HG03039 (cell line): ENCODE measurements around the gene MTHFD1L.
"Not testable (repeated sequence)": the region's sequence is repeated elsewhere in the genome, so short reads cannot be mapped to it uniquely, and the experiment has no call there.

Experiments
- ATAC-seq: cut with Tn5 transposase; IDR thresholded peaks from one replicate; pipeline ENCODE4 v1.9.1; 2021; ENCODE audit warnings: mild to moderate bottlenecking, moderate library complexity; ENCODE audit not compliant: unreplicated experiment

Gene MTHFD1L

DNA sequence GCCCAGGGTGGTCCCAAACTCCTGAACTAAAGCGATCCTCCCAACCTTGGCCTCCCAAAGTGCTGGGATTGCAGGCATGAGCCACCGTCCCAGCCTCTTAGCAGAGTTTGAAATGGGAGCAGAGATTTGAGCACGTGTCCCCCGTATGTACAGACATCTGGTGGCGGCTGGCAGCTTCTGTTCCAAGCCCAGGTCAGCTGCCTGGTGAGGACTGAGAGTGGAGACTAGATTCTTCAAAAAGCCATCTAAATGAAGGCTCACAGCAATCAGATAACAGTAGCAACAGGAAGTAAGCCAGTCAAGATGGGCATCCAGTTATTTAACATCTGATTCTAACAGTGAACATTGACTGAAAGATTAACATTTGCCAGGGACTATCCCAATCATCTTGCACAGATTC lies 246.2 kb downstream of the MTHFD1L start:
- ATAC-seq, result no peak

DNA sequence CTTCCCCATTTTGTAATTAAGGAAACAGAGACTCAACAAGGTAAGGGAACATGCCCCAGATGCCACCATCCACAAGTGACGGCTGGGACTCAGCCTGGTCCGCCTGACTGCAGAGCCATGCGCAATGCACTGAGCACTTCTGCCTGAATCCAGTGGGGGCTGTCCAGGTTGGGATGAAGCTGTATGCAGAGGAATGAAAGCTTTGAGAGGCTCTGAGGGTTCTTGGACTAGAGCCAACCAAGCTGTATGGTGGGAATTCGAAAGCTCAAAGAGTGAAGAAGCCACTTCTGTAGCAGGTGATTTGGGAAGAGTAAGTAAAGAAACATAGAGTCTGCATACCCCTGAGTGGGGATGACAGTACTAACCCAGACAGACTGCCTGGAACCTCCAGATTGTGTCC lies 246.6 kb downstream of the MTHFD1L start:
- no peak for ATAC-seq

DNA sequence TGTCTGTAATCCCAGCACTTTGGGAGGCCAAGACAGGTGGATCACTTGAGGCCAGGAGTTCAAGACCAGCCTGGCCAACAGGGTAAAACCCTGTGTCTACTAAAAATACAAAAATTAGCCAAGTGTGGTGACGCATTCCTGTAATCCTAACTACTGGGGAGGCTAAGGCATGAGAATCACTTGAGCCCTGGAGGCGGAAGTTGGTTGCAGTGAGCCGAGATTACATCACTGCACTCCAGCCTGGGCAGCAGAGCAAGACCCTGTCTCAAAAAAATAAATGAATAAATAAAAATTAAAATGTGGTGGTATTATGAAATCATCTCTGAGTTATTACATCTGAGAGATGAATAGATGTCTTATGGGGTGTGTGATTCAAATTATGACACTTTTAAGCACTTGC lies 247.4 kb downstream of the MTHFD1L start:
- not testable (repeated sequence) for ATAC-seq

DNA sequence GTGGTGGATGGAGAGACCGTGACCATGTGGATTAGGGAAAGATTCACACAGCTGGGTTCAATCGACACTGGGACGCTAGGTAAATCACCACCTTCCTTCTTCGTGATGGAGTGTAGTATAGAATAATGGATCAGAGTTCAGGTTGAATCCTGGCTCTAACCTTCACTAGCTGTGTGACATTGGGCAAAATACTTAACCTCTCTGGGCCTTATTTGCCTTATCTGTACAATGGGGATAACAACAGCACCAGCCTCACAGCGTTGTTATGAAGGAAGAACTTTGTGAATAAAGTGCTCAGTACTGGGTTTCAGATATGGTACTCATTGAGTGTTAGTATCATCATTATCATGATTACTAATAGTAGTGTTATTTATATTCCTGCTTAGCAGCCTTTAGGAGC lies 248.1 kb downstream of the MTHFD1L start:
- ATAC-seq, result no peak

DNA sequence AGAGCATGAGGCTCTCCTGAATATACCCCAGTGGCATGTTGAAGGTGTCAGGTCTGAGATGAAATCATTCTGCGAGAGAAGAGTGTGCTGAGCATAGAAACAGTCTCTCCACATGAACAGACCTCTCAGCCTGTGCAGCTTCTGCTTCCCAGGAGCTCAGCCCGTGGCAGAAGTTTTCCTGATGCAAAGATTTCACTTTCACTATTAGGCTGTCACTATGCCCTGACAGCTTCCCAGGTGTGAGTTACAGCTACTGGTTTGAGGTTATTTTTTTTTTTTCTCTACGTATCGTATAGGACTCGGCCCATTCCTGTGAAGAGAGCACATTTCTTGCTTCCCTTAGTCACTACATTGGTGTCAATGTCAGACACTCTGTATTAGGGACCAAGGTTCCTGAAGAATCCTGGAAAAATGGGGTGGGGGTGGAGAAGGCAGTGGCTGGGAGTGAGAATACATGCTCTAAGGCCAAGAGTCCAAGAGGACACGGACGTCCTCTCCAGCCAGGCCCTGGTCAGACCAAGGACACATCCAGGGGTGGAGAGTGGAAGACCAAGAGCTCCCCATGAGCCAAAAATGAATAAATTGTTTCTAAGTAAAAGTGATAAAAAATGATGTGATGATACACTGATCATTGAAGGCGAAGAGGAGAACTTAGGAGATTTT lies 253.1 kb downstream of the MTHFD1L start:
- ATAC-seq, result no peak

DNA sequence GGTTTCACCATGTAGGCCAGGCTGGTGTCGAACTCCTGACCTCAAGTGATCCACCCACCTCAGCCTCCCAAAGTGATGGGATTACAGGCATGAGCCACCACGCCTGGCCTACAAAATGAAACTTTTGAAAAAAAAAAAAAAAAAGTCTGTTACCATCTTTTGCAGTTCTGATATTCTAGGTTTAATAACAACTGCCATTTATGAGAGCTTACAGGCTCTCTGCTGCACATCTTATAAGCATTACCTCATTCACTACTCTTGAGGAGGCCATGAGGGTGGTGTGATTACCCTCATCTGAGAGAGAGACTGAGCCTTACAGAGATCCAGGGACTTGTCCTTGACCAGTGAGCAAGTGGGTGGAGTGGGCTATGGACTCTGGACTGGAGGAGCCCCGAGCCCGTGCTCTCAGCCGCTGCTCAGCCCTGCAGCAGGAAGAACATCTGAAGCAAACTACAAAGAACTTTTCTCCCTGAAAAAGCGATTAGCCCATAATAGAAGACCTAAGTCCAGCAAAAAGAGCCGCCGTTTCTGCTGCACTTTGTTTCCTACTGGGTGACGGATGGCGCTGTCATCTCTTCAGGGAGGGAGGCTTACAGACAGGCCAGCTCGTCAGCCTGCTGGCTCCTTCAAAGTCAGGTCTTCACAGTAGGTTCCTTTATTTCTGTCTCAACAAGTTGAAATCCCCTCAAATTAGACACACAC lies 254.5 kb downstream of the MTHFD1L start:
- ATAC-seq, result no peak

DNA sequence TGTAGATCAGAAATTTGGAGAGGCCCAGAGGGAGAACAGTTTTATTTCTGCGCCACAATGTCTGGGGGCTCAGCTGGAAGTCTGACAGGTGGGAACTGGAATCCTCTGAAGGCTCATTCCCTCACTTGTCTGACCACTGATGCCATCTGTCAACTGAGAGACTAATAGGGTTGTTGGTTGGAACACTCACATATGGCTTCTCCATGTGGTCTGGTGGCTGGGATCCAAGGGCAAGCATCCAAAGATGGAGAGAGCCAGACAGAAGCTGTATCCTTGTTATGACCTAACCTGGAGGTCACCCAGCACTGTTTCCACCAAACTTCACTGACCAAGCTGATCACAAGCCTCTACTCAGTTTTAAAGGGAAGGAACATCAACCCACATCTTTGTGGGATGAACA lies 256.4 kb downstream of the MTHFD1L start:
- no peak for ATAC-seq

DNA sequence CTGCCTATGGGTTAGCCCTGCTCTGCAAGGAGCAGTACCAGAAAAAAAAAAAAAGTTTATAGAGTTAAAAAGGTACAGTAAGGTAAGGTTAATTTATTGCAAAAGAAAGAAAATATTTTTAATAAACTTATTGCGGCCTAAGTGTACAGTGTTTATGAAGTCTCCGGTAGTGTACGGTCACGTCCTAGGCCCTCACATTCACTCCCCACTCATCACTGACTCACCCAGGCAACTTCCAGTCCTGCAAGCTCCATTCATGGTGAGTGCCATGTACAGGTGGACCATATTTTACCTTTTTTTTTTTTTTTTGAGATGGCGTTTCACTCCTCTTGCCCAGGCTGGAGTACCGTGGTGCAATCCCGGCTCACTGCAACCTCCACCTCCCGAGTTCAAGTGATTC lies 258.1 kb downstream of the MTHFD1L start:
- ATAC-seq, result not testable (repeated sequence)

DNA sequence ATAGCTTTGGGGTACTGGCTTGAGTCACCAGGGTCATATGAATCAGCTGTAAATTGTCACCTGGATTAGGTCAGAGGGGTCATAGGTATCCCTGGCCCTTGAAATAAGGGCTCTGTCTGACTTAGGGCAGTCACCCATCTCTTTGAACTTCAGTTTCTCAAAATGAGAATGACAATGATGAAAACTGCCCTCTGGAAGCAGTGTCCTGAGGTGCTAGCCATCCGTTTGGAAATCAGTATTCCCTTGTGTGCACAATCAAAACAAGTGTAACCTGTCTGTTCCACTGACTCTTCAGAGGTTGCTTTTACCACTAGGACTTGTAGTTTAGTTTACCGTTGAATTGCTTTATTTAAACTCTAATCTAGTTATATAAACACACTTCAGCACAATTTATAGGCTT lies 259.7 kb downstream of the MTHFD1L start:
- not testable (repeated sequence) for ATAC-seq

DNA sequence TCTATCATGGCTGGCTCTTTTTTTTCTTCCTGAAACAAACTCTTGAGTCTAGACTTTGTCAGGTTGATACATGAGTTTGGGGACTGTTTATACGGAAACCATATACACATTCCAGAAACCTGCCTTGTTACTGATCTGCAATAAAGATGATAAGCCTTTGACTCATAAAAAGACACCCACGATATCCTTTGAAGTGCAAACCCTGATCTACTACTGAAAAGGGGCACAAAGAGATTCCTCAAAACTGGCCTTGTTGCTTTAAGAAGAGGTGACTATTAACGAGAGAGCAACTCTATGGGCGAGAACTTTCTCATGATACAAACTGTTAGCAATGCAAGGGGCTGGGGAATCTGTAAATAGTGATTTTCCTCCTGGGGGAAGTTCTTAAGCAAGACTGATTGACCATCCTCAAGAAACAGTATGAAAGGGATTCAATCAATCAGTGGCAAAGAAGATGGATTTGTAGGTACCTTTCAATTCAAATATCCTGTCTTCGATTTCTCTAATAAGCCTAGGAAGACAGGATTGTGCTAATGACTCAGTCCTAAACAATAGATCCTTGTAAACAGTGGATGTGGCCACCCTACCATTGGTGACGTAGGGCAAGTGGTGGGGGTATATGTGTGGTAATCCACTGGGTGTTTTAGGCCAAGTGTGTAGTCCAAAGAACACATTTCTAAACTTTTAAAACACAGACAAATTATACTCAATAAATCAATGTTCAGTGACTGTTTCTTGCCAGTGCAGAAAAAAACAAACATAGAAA lies 260.3 kb downstream of the MTHFD1L start:
- ATAC-seq, result not testable (repeated sequence)

DNA sequence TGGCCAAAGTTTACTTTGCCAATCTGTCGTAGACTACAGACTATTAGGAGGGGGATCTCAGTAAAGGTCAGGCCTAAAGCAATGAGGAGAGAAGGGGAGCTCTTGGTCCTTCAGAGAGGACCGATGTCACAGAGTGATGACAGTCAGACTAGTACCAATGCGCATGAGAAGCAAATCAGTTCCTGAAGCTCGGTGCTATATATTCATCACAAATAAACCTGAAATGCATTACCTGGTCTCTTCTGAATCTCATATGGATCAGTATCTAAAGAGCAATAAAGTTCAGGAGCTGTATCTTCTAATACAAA lies 260.9 kb downstream of the MTHFD1L start:
- not testable (repeated sequence) for ATAC-seq

DNA sequence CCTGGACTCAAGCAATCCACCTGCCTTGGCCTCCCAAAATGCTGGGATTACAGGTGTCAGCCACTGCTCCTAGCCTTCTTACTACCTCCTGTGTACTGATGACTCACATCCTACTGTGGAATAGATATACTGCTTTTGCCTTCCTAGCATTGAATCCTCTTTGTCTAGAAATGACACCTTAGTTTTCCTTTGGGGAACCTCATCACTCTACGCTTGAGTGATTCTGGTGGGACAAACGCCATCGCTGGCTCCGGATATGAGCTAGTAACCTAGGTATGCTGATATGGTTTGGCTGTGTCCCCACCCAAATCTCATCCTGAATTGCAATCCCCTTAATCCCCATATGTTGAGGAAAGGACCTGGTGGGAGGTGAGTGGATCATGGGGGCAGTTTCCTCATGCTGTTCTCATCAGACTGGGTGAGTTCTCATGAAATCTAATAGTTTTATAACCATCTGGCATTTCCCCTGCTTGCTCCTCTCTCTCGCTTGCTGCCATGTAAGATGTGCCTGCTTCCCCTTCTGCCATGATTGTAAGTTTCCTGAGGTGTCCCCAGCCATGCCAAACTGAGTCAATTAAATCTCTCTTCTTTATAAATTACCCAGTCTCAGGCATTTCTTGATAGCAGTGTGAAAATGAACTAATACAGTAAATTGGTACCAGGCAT lies 261.8 kb downstream of the MTHFD1L start:
- ATAC-seq, result not testable (repeated sequence)

DNA sequence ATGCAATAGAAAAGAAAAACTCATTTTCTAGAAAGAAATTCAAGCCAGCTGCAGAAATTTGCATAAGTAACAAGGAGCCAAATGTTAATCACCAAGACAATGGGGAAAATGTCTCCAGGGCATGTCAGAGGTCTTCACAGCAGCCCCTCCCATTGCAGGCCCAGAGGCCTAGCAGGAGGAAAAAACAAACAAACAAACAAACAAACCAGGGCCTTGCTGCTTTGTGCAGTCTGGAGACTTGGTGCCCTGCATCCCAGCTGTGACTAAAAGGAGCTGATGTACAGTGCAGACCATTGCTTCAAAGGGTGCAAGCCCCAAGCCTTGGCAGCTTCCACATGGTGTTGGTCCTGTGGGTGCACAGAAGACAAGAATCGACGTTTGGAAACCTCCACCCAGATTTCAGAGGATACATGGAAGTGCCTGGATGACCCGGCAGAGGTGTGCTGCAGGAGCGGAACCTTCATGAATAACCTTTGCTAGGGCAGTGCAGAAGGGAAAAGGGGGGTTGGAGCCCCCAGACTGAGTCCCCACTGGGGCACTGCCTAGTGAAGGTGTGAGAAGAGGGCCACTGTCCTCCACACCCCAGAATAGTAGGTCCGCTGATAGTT lies 263.4 kb downstream of the MTHFD1L start:
- ATAC-seq, result no peak

DNA sequence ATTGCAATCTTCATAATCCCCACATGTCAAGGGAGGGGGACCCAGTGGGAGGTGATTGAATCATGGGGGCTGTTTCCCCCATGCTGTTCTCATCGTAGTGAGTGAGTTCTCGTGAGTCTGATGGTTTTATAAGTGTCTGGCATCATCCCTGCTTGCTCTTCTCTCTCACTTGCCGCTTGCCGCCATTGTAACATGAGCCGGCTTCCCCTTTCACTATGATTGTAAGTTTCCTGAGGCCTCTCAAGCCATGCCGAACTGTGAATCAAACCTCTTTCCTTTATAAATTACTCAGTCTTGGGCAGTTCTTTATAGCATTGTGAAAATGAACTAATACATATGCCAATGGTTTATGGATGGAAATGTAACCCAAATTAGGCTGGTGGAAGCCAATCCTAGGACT lies 264.8 kb downstream of the MTHFD1L start:
- no peak for ATAC-seq

DNA sequence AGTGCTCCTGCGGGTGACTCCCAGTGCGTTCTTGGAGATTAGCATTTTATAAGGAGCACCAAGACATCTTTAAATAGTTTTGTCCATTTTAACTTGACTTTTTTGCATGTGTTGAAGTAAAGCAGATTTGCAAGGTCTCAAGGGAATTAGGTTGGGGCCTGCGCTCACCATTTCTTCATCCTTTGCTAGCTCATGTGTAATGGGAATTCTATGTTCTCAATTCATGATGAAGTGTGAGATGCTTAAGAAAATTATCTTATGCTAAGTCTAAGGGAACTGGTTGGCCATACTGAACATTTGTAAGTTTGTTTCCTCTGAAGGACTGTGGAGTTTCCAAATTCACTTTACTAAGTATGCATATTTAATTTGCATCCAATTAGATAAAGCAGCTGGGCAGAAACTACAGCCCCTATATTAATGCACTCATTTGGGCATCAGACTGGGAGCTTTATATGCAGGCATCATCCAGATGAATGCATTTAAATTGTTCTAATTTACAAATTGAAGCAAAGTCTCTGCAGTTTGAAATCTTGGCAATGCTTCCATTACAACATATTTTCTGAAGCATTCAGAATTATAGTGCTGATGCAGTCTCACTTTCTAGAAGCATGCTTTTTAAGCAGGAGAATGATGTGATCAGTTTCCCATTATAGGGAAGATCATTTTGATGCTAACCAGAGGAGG lies 266.0 kb downstream of the MTHFD1L start:
- no peak for ATAC-seq

DNA sequence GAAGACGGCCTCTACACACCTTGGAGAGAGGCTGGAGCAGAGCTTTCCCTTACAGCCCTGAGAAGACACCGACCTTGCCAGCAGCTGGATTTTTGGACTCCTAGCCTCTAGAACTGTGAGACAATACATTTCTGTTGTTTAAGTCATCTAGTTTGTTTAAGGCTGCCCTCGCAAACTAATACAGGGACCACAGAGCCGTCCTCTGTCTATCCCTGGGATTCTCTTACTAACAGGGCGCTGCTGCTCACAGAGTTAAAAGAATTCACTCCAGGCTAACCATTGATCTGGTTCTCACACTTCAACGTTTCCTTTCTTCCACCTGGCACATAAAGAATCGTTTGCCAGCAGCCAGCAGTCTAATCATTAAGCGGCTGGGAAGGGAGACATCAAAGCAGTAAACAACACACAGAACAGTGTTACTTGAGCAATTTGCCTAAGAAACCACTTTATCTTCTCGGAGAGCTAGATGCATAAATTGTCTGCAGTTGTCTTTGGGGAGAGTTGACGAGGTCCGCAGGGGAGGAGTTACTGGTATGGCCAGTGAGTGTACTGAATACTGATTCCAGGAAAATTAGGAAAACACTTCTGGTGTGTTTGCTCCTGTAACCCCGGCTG lies 270.7 kb downstream of the MTHFD1L start:
- no peak for ATAC-seq

DNA sequence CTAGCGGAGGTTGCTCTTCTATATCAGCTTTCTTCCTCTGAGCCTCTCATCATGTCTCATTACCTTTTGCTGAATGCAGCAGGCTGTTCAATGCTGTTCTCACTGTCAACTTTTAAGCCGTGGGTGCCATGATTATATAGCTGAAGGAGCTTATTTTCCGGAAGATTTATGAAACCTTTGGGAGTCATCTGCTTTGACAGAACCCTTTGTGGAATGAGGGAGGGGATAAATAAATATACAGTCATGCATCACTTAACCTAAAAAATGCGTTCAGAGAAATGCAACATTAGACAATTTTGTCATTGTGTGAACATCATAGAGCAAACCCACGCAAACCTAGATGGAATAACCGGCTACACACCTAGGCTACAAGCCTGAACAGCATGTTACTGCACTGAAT lies 272.0 kb downstream of the MTHFD1L start:
- ATAC-seq, result no peak

DNA sequence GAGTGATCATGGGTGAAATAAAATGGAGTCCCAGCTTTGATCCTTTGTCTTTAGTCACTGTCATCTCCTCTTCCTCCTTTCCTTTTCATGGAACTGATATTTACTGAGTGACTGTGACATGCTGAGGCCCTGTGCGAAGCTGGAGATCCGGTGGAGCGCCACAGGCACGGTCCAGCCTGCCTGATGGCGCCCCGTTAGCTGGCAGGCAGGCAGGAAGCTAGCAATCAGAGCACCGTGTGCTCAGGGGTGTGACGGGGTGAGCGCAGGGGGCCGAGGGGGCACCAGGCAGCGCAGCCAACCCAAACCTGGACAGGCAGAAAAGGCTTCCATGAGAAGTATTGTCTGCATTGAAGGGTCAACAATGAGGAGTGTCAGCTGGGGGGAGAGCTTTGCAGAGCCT lies 274.0 kb downstream of the MTHFD1L start:
- ATAC-seq, result no peak

DNA sequence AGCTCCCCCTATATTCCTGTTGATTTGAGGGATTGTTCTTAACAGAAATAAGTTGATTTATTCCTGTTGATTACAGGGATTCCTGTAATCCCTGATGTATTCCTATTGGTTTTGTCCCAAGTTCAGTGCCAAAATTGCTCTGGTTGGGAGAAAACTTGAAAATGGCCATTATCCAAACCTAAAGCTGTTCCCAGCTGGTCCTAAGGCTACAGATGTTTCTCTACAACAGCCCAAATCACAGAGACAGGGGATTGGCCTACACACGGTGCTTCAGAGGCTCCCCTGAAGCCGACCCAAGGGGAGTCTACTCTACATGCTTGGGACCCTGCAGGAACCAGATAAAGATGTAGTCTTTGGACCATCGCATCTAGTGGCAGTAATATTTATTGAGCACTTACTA lies 275.3 kb downstream of the MTHFD1L start:
- ATAC-seq, result no peak

DNA sequence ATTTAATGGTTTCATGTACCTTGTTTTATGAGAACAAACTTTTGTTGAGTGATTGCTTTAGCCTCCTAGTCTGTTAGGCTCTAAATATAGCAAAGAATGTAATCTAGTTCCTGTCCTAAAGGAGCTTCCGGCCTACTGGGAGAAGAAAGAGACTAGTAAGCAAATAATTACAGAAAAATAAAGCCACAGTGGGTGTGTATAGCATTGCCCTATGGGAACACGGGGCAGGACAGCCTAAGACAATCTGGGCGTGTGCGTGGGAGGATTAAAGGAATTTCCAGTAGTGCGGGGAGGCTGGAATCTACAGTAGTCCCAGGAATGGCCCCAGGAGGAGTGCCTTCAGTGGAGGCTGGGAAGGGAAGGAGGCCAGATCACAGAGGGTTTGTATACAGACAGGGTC lies 276.2 kb downstream of the MTHFD1L start:
- ATAC-seq, result no peak
